Activated CD4-positive, alpha-beta memory T cell treated with anti-CD3 and anti-CD28 coated beads for 36 hours (primary cell): ENCODE data around the gene CCL3. TPM values are rescaled to one million over a fixed set of nuclear protein-coding genes. Genes with fewer than 3 reads are reported as not detected.
A peak's percentile ranks its signal among the peaks of the same experiment; 100 is the strongest.
"Not testable (repeated sequence)": the region's sequence is repeated elsewhere in the genome, so short reads cannot be mapped to it uniquely, and the experiment has no call there.

Experiments
- CTCF ChIA-PET: fragments of 350-600 bp; sonication (Branson Sonifier 250); formaldehyde crosslinking; loops from one replicate; lab custom pipeline; 2021; ENCODE audit warnings: antibody characterized with exemption, inconsistent platforms; lab: Charles Lee
- POLR2A ChIA-PET: fragments of 350-600 bp; sonication (Branson Sonifier 250); formaldehyde crosslinking; loops from one replicate; lab custom pipeline; 2021; ENCODE audit warnings: antibody characterized with exemption; lab: Charles Lee
- DNase-seq: peaks from one replicate; pipeline ENCODE4 v3.0.0-alpha.2; 2020
- H3K27ac Mint-ChIP-seq: one replicate; pipeline ENCODE4 v1.8.0; 2021; ENCODE audit warnings: mixed read lengths
- H3K27me3 Mint-ChIP-seq: one replicate; pipeline ENCODE4 v1.8.0; 2021; ENCODE audit warnings: mixed read lengths
- H3K36me3 Mint-ChIP-seq: one replicate; pipeline ENCODE4 v1.8.0; 2021; ENCODE audit warnings: mixed read lengths
- H3K4me1 Mint-ChIP-seq: one replicate; pipeline ENCODE4 v1.8.0; 2021; ENCODE audit warnings: low read depth, mixed read lengths
- H3K4me3 Mint-ChIP-seq: one replicate; pipeline ENCODE4 v1.8.0; 2021; ENCODE audit warnings: mild to moderate bottlenecking, mixed read lengths
- H3K9me3 Mint-ChIP-seq: one replicate; pipeline ENCODE4 v1.8.0; 2021; ENCODE audit warnings: mixed read lengths
- intact Hi-C: fragments of 100-400 bp; cut with micrococcal nuclease; formaldehyde crosslinking; loops from one replicate; pipeline ENCODE4 v1.15.1; 2023
- total RNA-seq, 2 experiments: library from RNA; stranded (reverse); gene quantifications; one replicate each; pipeline ENCODE4 v1.2.3, GENCODE V29; 2021

CCL3 gene
- total RNA-seq, 2 experiments from 2014 or later: 981 to 989 TPM

GRCh38 chr17:36127911-36128310, 38.0 kb upstream of the CCL3 start:
- POLR2A ChIA-PET: no interaction called here
- no peak overlapping the region for H3K27ac Mint-ChIP-seq
- DNase-seq: no peak
- peaks cover 17% of the 10 kb centered on the region for H3K9me3 Mint-ChIP-seq
- peaks cover 6% of the 10 kb centered on the region for H3K36me3 Mint-ChIP-seq
- CTCF ChIA-PET: interaction anchor here (0.6 to 2.6 kb wide), 6 partner anchors 11 to 1321 kb away, joined by 3 to 8 read pairs (median 6); no protein-coding TSS in a partner anchor
- no peaks in the 10 kb centered on the region for H3K4me1 Mint-ChIP-seq
- H3K4me3 Mint-ChIP-seq: no peak overlapping the region
- peaks cover 16% of the 10 kb centered on the region for H3K27me3 Mint-ChIP-seq
- intact Hi-C loops: no loop called here

DNA sequence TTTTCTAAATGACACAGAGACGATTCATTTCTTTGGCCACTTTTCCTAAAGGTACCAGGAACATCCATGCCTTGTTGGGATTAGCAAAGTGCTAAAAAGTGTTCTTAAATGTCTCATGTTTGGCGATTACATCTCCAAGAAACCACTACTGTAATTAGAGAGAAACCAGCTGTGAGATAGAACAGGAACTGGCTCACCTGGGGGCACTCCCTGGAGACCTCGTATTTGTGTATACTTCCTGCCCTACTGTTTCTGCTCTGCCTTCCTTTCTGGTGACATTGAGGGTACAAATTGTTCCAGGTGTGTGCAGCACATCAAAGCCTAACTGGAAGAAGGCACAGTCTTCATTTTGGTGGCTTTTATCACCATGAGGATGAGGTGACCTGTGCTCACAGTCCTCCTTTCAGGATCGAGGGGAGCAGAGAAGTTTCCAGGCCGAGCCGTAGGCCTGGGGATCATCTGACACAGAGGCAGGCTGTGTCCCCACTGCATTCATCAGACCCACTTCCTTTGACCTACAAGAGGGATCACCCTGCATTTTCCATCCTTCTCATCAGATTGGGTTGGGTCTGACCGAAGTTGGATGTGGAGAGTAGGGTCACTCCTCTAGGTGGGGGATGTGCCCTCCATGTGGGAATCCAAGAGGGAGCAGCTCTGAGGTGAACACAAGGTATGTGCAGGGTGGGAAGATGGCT, 37.4 kb upstream of the CCL3 start:
- no peak overlapping the region for H3K27ac Mint-ChIP-seq
- no peak overlapping the region for H3K4me3 Mint-ChIP-seq
- POLR2A ChIA-PET: no interaction called here
- peaks cover 17% of the 10 kb centered on the region for H3K9me3 Mint-ChIP-seq
- CTCF ChIA-PET: interaction anchor here (1.1 to 2.6 kb wide), 3 partner anchors 11 to 158 kb away, joined by 3 to 8 read pairs (median 5); no protein-coding TSS in a partner anchor
- peaks cover 18% of the 10 kb centered on the region for H3K27me3 Mint-ChIP-seq
- H3K36me3 Mint-ChIP-seq: peaks cover 6% of the 10 kb centered on the region
- DNase-seq: no peak
- intact Hi-C loops: no loop called here
- H3K4me1 Mint-ChIP-seq: no peaks in the 10 kb centered on the region

DNA sequence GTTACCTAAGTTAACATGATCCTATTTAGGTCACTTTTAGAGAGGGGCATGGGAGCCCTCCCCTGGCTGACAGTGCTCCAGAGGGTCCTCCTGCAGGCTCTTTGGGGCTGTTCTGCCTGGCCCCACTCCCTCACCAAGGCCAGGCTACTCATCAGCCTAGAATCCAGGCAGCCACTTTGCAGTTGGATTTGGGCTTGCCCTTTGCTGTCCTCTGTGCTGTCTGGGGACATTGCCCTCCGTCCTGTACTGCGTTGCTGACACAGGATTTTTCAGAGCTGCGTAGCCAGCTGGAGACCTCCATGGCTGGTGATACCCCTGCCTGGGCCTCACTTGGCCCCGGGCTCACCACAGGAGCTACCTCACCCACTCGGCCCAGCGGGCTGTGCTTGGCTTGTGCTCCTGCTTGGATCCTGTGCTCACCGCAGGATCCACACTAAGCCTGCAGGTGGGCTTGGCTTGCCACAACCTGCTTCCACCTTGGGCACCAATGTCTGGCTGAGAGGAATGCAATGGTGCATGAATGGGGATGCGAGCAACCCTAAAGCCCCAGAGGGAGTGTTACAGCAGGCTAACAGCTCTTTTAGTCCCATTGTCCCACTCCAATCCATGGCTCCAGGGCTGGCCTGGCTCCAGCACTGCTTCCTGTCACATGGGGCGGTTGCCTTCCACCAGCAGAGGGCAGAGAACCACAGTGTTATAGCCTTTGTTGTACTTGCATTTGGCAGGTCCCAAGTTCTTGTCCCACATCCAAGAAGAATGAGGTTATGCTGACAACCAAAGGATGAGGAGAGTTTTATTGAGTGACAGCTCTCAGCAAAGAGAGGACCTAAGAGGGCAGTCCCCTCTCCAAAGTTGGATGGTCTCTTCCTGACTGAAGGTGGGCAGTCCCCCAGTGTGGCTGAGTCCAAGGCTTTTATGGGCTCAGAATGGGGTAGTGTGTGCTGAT, 35.2 kb upstream of the CCL3 start:
- CTCF ChIA-PET: interaction anchor here (0.8 to 3.9 kb wide), 5 partner anchors 8 to 156 kb away, joined by 4 to 23 read pairs (median 6); no protein-coding TSS in a partner anchor

GRCh38 chr17:36123431-36123830, 33.5 kb upstream of the CCL3 start:
- Mint-ChIP-seq H3K4me3 (no peak overlapping the region), H3K27me3 (peaks cover 26% of the 10 kb centered on the region), H3K9me3 (peaks cover 24% of the 10 kb centered on the region), H3K27ac (no peak overlapping the region), H3K4me1 (peaks cover 18% of the 10 kb centered on the region), H3K36me3 (peaks cover 6% of the 10 kb centered on the region)
- intact Hi-C loops: no loop called here
- ChIA-PET POLR2A (no interaction called here), CTCF (interaction anchor here (1.0 to 3.9 kb wide), 5 partner anchors 25 to 154 kb away, joined by 5 to 23 read pairs (median 6); no protein-coding TSS in a partner anchor)
- DNase-seq: no peak

More for the DNA sequence above, 35.2 kb upstream of the CCL3 start:
- DNase-seq: no peak
- POLR2A ChIA-PET: no interaction called here
- peaks cover 6% of the 10 kb centered on the region for H3K36me3 Mint-ChIP-seq
- H3K4me3 Mint-ChIP-seq: no peak overlapping the region
- H3K4me1 Mint-ChIP-seq: peaks cover 10% of the 10 kb centered on the region
- peaks cover 25% of the 10 kb centered on the region for H3K27me3 Mint-ChIP-seq
- intact Hi-C loops: no loop called here
- no peak overlapping the region for H3K27ac Mint-ChIP-seq
- H3K9me3 Mint-ChIP-seq: peaks cover 24% of the 10 kb centered on the region

DNA sequence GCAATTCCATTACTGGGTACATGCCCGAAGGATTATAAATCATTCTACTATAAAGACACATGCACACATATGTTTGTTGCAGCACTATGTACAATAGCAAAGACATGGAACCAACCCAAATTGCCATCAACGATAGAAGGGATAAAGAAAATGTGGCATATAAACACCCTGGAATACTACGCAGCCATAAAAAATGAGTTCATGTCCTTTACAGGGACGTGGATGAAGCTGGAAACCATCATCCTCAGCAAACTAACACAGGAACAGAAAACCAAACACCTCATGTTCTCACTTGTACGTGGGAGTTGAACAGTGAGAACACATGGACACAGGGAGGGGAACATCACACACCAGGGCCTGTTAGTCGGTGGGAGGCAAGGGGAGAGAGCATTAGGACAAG, 31.2 kb upstream of the CCL3 start:
- H3K27ac Mint-ChIP-seq: not testable (repeated sequence)

DNA sequence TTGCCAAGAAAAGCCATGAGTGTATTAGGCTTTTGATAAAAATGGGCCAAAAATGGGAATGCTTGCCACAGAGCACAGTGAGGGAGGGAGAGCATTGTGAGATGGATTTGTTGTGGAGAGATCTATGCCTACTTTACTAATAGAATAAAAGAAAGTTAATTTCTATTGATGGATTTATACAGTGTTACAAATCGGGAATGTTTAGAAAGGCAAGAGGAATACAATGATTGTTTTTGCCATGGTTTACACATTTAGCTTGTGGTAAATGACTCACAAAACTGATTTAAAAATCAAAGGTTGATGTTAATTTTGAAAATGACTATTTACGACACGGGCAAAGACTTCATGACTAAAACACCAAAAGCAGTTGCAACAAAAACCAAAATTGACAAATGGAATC, 30.3 kb upstream of the CCL3 start:
- POLR2A ChIA-PET: interaction anchor here (1.0 to 3.4 kb wide), 2 partner anchors 29 to 31 kb away, joined by 3 to 34 read pairs; partner anchors contain the start of gene CCL3
- no peak for DNase-seq
- peaks cover 10% of the 10 kb centered on the region for H3K9me3 Mint-ChIP-seq
- peak overlapping the region; percentile 2 for H3K27ac Mint-ChIP-seq
- H3K4me1 Mint-ChIP-seq: peaks cover 35% of the 10 kb centered on the region
- H3K27me3 Mint-ChIP-seq: peaks cover 26% of the 10 kb centered on the region
- intact Hi-C loops: no loop called here
- CTCF ChIA-PET: interaction anchor here (0.8 to 4.9 kb wide), 5 partner anchors 27 to 47 kb away, joined by 3 to 68 read pairs (median 6); partner anchors contain the start of gene CCL3
- no peak overlapping the region for H3K4me3 Mint-ChIP-seq
- no peaks in the 10 kb centered on the region for H3K36me3 Mint-ChIP-seq

More for the DNA sequence above, 31.2 kb upstream of the CCL3 start:
- H3K36me3 Mint-ChIP-seq, DNase-seq, intact Hi-C loops, H3K4me3 Mint-ChIP-seq: not testable (repeated sequence)
- CTCF ChIA-PET: interaction anchor here (0.8 to 4.9 kb wide), 3 partner anchors 27 to 48 kb away, joined by 3 to 68 read pairs (median 8); partner anchors contain the start of gene CCL3
- Mint-ChIP-seq H3K9me3 (peaks cover 18% of the 10 kb centered on the region), H3K27me3 (peaks cover 26% of the 10 kb centered on the region), H3K4me1 (peaks cover 35% of the 10 kb centered on the region)
- POLR2A ChIA-PET: interaction anchor here (1.0 to 3.4 kb wide), 2 partner anchors 28 to 31 kb away, joined by 3 to 34 read pairs; partner anchors contain the start of gene CCL3

GRCh38 chr17:36118477-36119353, 28.8 kb upstream of the CCL3 start:
- ChIA-PET POLR2A (interaction anchor here (0.9 to 3.4 kb wide), 6 partner anchors 19 to 46 kb away, joined by 3 to 34 read pairs (median 4); partner anchors contain the start of gene CCL3), CTCF (interaction anchor here (0.7 to 4.9 kb wide), 11 partner anchors 24 to 149 kb away, joined by 3 to 68 read pairs (median 6); partner anchors contain the start of gene CCL3)
- peak overlapping the region; percentile 14 for H3K27ac Mint-ChIP-seq
- peaks cover 35% of the 10 kb centered on the region for H3K4me1 Mint-ChIP-seq
- intact Hi-C loops: loop anchor here (1.0 to 10.0 kb wide), 5 partner anchors 14 to 66 kb away; partner anchors contain the start of gene CCL3
- no peaks in the 10 kb centered on the region for H3K36me3 Mint-ChIP-seq
- H3K27me3 Mint-ChIP-seq: peaks cover 31% of the 10 kb centered on the region
- H3K4me3 Mint-ChIP-seq: no peak overlapping the region
- peaks cover 6% of the 10 kb centered on the region for H3K9me3 Mint-ChIP-seq
- no peak for DNase-seq

- peak; percentile 80 for DNase-seq
- intact Hi-C loops: loop anchor here (1.0 to 10.0 kb wide), 5 partner anchors 15 to 67 kb away; partner anchors contain the start of gene CCL3
- Mint-ChIP-seq H3K4me1 (peaks cover 35% of the 10 kb centered on the region), H3K36me3 (no peaks in the 10 kb centered on the region), H3K27me3 (peaks cover 27% of the 10 kb centered on the region), H3K27ac (peak overlapping the region; percentile 40), H3K4me3 (no peak overlapping the region), H3K9me3 (peaks cover 7% of the 10 kb centered on the region)
- CTCF ChIA-PET: interaction anchor here (0.6 to 4.9 kb wide), 14 partner anchors 10 to 289 kb away, joined by 3 to 68 read pairs (median 5); partner anchors contain the start of gene CCL3
- POLR2A ChIA-PET: interaction anchor here (0.9 to 3.4 kb wide), 6 partner anchors 18 to 45 kb away, joined by 3 to 34 read pairs (median 6); partner anchors contain the start of gene CCL3
Measured at GRCh38 chr17:36117505-36118382, 27.8 kb upstream of the CCL3 start.

- CTCF ChIA-PET: not testable (repeated sequence)
- H3K9me3 Mint-ChIP-seq: peaks cover 11% of the 10 kb centered on the region
Measured at GRCh38 chr17:36115649-36115977, 25.7 kb upstream of the CCL3 start.

More at GRCh38 chr17:36115649-36115977, 25.7 kb upstream of the CCL3 start:
- POLR2A ChIA-PET, H3K36me3 Mint-ChIP-seq, H3K27ac Mint-ChIP-seq, H3K4me3 Mint-ChIP-seq, DNase-seq: not testable (repeated sequence)
- intact Hi-C loops: loop anchor here (10.0 kb wide), 1 partner anchor 69 kb away; no protein-coding TSS in a partner anchor
- Mint-ChIP-seq H3K27me3 (peaks cover 23% of the 10 kb centered on the region), H3K4me1 (peaks cover 29% of the 10 kb centered on the region)
